ENCODE results near the gene FOSL2. TPM values are rescaled to one million over a fixed set of nuclear protein-coding genes. Genes with fewer than 3 reads are reported as not detected.

Gene FOSL2
- polyA plus RNA-seq, 1 donor (not counting 4 experiments of a cell fraction or from before 2014, with no cell fraction given): 24.1 TPM

DNA sequence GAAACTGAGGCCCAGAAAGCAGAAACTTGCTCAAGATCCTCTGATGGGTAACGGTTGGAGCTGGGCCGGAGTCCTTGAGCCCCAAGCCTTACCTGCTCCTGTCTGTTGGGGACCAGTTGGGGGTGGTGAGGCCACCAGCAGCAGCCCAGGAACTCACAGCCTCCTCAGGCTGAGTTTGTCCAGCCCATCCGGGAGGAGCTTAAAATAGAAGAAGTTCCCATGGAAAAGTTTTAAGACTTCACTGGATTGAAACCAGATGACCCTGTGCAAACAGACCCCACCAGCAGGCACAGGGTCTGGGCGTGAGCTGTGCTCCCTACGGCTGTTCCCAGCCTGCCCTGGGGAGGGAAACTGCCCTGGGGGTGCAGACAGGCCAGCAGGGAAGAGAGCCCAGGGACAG, 40.6 kb upstream of the FOSL2 start:
- TF ChIP-seq EZH2 (IDR thresholded peaks at IDR 0.05; ENCODE audit: low read length): no peak
- TF ChIP-seq, protein P1, sequence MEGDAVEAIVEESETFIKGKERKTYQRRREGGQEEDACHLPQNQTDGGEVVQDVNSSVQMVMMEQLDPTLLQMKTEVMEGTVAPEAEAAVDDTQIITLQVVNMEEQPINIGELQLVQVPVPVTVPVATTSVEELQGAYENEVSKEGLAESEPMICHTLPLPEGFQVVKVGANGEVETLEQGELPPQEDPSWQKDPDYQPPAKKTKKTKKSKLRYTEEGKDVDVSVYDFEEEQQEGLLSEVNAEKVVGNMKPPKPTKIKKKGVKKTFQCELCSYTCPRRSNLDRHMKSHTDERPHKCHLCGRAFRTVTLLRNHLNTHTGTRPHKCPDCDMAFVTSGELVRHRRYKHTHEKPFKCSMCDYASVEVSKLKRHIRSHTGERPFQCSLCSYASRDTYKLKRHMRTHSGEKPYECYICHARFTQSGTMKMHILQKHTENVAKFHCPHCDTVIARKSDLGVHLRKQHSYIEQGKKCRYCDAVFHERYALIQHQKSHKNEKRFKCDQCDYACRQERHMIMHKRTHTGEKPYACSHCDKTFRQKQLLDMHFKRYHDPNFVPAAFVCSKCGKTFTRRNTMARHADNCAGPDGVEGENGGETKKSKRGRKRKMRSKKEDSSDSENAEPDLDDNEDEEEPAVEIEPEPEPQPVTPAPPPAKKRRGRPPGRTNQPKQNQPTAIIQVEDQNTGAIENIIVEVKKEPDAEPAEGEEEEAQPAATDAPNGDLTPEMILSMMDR (optimal IDR thresholded peaks at IDR 0.05 in 1 of 3, IDR thresholded peaks at IDR 0.05 in 1 of 3, conservative IDR thresholded peaks at IDR 0.05 in 1 of 3; ENCODE audit: extremely low read depth in 1 of 3, insufficient read depth in 2 of 3, low read length in 3 of 3): no peak
- DNase-seq (ENCODE audit: low read depth, low spot score): no peak
- no peak for FAIRE-seq

GRCh38 chr2:28352610-28353195, 40.0 kb upstream of the FOSL2 start:
- no peak for DNase-seq (ENCODE audit: low read depth, low spot score)
- dilution Hi-C loops (cut with MboI; ENCODE audit: extremely low pct_ligation_motif_present, low sequenced_read_pairs): no loop called here
- Histone ChIP-seq H4K20me1 (ENCODE audit: control insufficient read depth, extremely low read depth, insufficient read depth, low read length) (no peaks in the 10 kb centered on the region), H3K27me3 (ENCODE audit: control insufficient read depth, extremely low read depth, insufficient read depth, low read length) (no peaks in the 10 kb centered on the region), H3K4me3 (ENCODE audit: control insufficient read depth in 2 of 3, extremely low read depth in 1 of 3, insufficient read depth in 2 of 3, low read depth in 1 of 3, low read length in 3 of 3) (no peak overlapping the region), H3K4me2 (ENCODE audit: control insufficient read depth, extremely low read depth, insufficient read depth, low read depth, low read length) (no peak overlapping the region), H3K9ac (ENCODE audit: control insufficient read depth, extremely low read depth, insufficient read depth, low read length) (no peak overlapping the region), H3K36me3 (ENCODE audit: control insufficient read depth in 2 of 2, extremely low read depth in 1 of 2, insufficient read depth in 2 of 2, low read length in 2 of 2) (no peaks in the 10 kb centered on the region), H3K9me1 (ENCODE audit: control insufficient read depth, extremely low read depth, insufficient read depth, low read length) (no peaks in the 10 kb centered on the region), H3K4me1 (ENCODE audit: control insufficient read depth, extremely low read depth, insufficient read depth, low read length) (peaks cover 7% of the 10 kb centered on the region), H3K27ac (ENCODE audit: control insufficient read depth, insufficient read depth, low read length) (no peak overlapping the region), H3K9me3 (ENCODE audit: control insufficient read depth, low read depth, low read length) (no peaks in the 10 kb centered on the region), H2AFZ (ENCODE audit: control insufficient read depth, low read length) (no peak overlapping the region), H3K79me2 (ENCODE audit: control insufficient read depth, insufficient read depth, low read length) (no peaks in the 10 kb centered on the region)
- no peak for FAIRE-seq
- TF ChIP-seq EZH2 (IDR thresholded peaks at IDR 0.05; ENCODE audit: low read length): no peak
- TF ChIP-seq, protein P1 (optimal IDR thresholded peaks at IDR 0.05 in 1 of 3, IDR thresholded peaks at IDR 0.05 in 1 of 3, conservative IDR thresholded peaks at IDR 0.05 in 1 of 3; ENCODE audit: extremely low read depth in 1 of 3, insufficient read depth in 2 of 3, low read length in 3 of 3): no peak

More for the DNA sequence above, 40.6 kb upstream of the FOSL2 start:
- Histone ChIP-seq H3K9me1 (ENCODE audit: control insufficient read depth, extremely low read depth, insufficient read depth, low read length) (no peaks in the 10 kb centered on the region), H3K4me1 (ENCODE audit: control insufficient read depth, extremely low read depth, insufficient read depth, low read length) (peaks cover 7% of the 10 kb centered on the region), H3K4me2 (ENCODE audit: control insufficient read depth, extremely low read depth, insufficient read depth, low read depth, low read length) (no peak overlapping the region), H3K27me3 (ENCODE audit: control insufficient read depth, extremely low read depth, insufficient read depth, low read length) (no peaks in the 10 kb centered on the region), H3K9me3 (ENCODE audit: control insufficient read depth, low read depth, low read length) (no peaks in the 10 kb centered on the region), H3K36me3 (ENCODE audit: control insufficient read depth in 2 of 2, extremely low read depth in 1 of 2, insufficient read depth in 2 of 2, low read length in 2 of 2) (no peaks in the 10 kb centered on the region), H4K20me1 (ENCODE audit: control insufficient read depth, extremely low read depth, insufficient read depth, low read length) (no peaks in the 10 kb centered on the region), H2AFZ (ENCODE audit: control insufficient read depth, low read length) (no peak overlapping the region), H3K4me3 (ENCODE audit: control insufficient read depth in 2 of 3, extremely low read depth in 1 of 3, insufficient read depth in 2 of 3, low read depth in 1 of 3, low read length in 3 of 3) (no peak overlapping the region), H3K27ac (ENCODE audit: control insufficient read depth, insufficient read depth, low read length) (no peak overlapping the region), H3K9ac (ENCODE audit: control insufficient read depth, extremely low read depth, insufficient read depth, low read length) (no peak overlapping the region), H3K79me2 (ENCODE audit: control insufficient read depth, insufficient read depth, low read length) (no peaks in the 10 kb centered on the region)
- dilution Hi-C loops (cut with MboI; ENCODE audit: extremely low pct_ligation_motif_present, low sequenced_read_pairs): no loop called here
